GM19025 (cell line): ENCODE measurements around the gene UNC93A.
"Not testable (repeated sequence)": the region's sequence is repeated elsewhere in the genome, so short reads cannot be mapped to it uniquely, and the experiment has no call there.

ENCODE experiments used
- ATAC-seq: cut with Tn5 transposase; IDR thresholded peaks from one replicate; pipeline ENCODE4 v1.9.1; 2021; ENCODE audit warnings: mild to moderate bottlenecking, low read depth, moderate library complexity; ENCODE audit not compliant: unreplicated experiment

The UNC93A gene

GRCh38 chr6:167336844-167337630 lies 45.9 kb downstream of the UNC93A start:
- ATAC-seq: no peak

GRCh38 chr6:167337675-167338449 lies 46.7 kb downstream of the UNC93A start:
- no peak for ATAC-seq

- no peak for ATAC-seq
These were observed 47.5 kb downstream of the UNC93A start for GRCh38 chr6:167338541-167339117.

GRCh38 chr6:167341038-167341583 lies 50.0 kb downstream of the UNC93A start:
- ATAC-seq: no peak

GRCh38 chr6:167341665-167342655 lies 50.8 kb downstream of the UNC93A start:
- ATAC-seq: no peak

GRCh38 chr6:167342879-167343610 lies 51.9 kb downstream of the UNC93A start:
- ATAC-seq: no peak

- ATAC-seq: no peak
These were observed 54.2 kb downstream of the UNC93A start for GRCh38 chr6:167345348-167345747.

- ATAC-seq: no peak
These were observed 54.8 kb downstream of the UNC93A start for GRCh38 chr6:167345960-167346359.

GRCh38 chr6:167347226-167347625 lies 56.1 kb downstream of the UNC93A start:
- ATAC-seq: no peak

GRCh38 chr6:167349631-167350274 lies 58.6 kb downstream of the UNC93A start:
- ATAC-seq: no peak

- ATAC-seq: no peak
These were observed 59.2 kb downstream of the UNC93A start for GRCh38 chr6:167350275-167350696.

- ATAC-seq: peak; percentile 49
These were observed 59.9 kb downstream of the UNC93A start for GRCh38 chr6:167350731-167351655.

- no peak for ATAC-seq
These were observed 60.7 kb downstream of the UNC93A start for GRCh38 chr6:167351656-167352345.

GRCh38 chr6:167356874-167357273 lies 65.8 kb downstream of the UNC93A start:
- ATAC-seq: no peak

- not testable (repeated sequence) for ATAC-seq
These were observed 67.3 kb downstream of the UNC93A start for GRCh38 chr6:167358394-167358793.

- not testable (repeated sequence) for ATAC-seq
These were observed 70.1 kb downstream of the UNC93A start for GRCh38 chr6:167361170-167361569.
